LNCaP clone FGC (cell line): ENCODE results near the gene PBX1.

Experiments
- DNase-seq: peaks from one replicate; pipeline ENCODE4 v3.0.0-alpha.2; 2011; ENCODE audit warnings: low read depth
- H3K4me3 ChIP-seq: 2 replicates; pipeline ENCODE4 v1.5.1; 2011; ENCODE audit warnings: mild to moderate bottlenecking, low read depth, low read length, control low read depth
- CTCF ChIP-seq: IDR thresholded peaks from 2 replicates; pipeline ENCODE4 v1.5.1; 2012; ENCODE audit warnings: mild to moderate bottlenecking; ENCODE audit not compliant: control insufficient read depth, insufficient read depth; ENCODE audit errors: extremely low read depth

PBX1 gene

GRCh38 chr1:164728719-164729118 lies 169.7 kb downstream of the PBX1 start:
- no peak overlapping the region for H3K4me3 ChIP-seq
- DNase-seq = no peak
- TF ChIP-seq CTCF = no peak

GRCh38 chr1:164731161-164731876 lies 172.3 kb downstream of the PBX1 start:
- TF ChIP-seq CTCF = no peak
- H3K4me3 ChIP-seq = no peak overlapping the region
- DNase-seq = no peak

- no peak for TF ChIP-seq CTCF
- DNase-seq = no peak
- no peak overlapping the region for H3K4me3 ChIP-seq
These were observed 174.1 kb downstream of the PBX1 start for GRCh38 chr1:164733070-164733469.

- no peak overlapping the region for H3K4me3 ChIP-seq
- no peak for TF ChIP-seq CTCF
- DNase-seq = no peak
These were observed 174.8 kb downstream of the PBX1 start for GRCh38 chr1:164733734-164734133.

DNA sequence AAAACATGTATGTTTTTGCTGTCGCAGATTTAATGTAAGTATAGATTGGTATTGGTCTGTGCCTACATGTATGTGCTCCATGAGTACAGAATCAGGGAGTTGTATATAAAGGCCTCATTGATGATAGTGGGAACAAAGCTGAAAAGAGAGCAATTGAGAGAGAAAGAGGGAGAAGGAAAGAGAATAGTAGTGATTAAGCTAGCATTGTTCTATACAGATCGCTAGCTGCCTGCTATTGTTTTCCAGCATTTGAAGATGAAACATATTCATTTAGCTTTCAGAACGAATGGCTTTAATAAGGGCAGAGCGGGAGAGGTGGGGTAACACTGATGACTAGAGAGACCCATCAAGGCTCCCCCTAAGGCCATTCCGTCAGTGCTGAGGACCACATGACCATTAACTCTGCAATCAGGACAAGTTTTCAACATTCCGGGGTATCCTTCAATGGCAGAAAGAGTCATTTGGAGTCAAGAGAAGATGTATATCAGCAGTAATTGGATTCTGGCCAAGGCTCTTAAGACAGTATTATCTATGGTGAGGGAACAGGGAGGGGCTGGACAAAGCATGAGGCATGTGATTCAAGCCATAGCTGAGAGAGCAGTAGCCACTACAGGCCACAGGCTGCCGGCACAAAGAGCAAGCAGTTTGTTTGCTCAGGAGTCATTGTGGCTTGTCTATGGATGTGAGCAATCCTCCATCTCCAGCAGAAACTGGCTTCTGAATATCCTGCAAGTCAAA lies 176.5 kb downstream of the PBX1 start:
- DNase-seq = no peak
- no peak for TF ChIP-seq CTCF
- H3K4me3 ChIP-seq = no peak overlapping the region

GRCh38 chr1:164736137-164736536 lies 177.2 kb downstream of the PBX1 start:
- TF ChIP-seq CTCF = no peak
- no peak for DNase-seq

More at GRCh38 chr1:164736137-164736536, 177.2 kb downstream of the PBX1 start:
- no peak overlapping the region for H3K4me3 ChIP-seq
